SK-N-SH (cell line): ENCODE data around the gene RGS9. TPM values are rescaled to one million over a fixed set of nuclear protein-coding genes. Genes with fewer than 3 reads are reported as not detected.
A peak's percentile ranks its signal among the peaks of the same experiment; 100 is the strongest.

Experiments
- CTCF ChIP-seq: fragments of 200-600 bp; sonication (generic); IDR thresholded peaks from 2 replicates; pipeline ENCODE4 v1.6.1; 2017; ENCODE audit warnings: antibody characterized with exemption, mild to moderate bottlenecking, moderate library complexity
- ELF1 ChIP-seq: IDR thresholded peaks from 2 replicates; pipeline ENCODE4 v1.4.0; 2012
- EP300 ChIP-seq, 2 experiments: IDR thresholded peaks; 2 replicates each; pipeline versions ENCODE4 v1.4.0 to v1.6.1; 2012; ENCODE audit warnings: borderline replicate concordance in 1 of 2, low read depth in 1 of 2, low read length in 1 of 2
- EZH2phosphoT487 ChIP-seq: fragments of 200-600 bp; sonication (generic); IDR thresholded peaks from 2 replicates; pipeline ENCODE4 v1.6.1; 2017; ENCODE audit warnings: low read depth, mixed run types, mild to moderate bottlenecking, antibody characterized with exemption, moderate library complexity, borderline replicate concordance
- FOSL2 ChIP-seq: IDR thresholded peaks from 2 replicates; pipeline ENCODE4 v1.4.0; 2012; ENCODE audit warnings: low read depth, mild to moderate bottlenecking, moderate library complexity, borderline replicate concordance
- FOXJ3 ChIP-seq: sonication (generic); formaldehyde crosslinking; IDR thresholded peaks from 2 replicates; pipeline ENCODE4 v1.5.1; 2020; ENCODE audit warnings: mild to moderate bottlenecking, missing genetic modification reagents
- FOXM1 ChIP-seq: IDR thresholded peaks from 2 replicates; pipeline ENCODE4 v1.4.0; 2012; ENCODE audit warnings: low read depth, mild to moderate bottlenecking
- GATA2 ChIP-seq: sonication (generic); formaldehyde crosslinking; IDR thresholded peaks from 2 replicates; pipeline ENCODE4 v1.5.0; 2020; ENCODE audit warnings: mild to moderate bottlenecking, missing genetic modification reagents
- IRF3 ChIP-seq: fragments of 150-350 bp; IDR thresholded peaks from 2 replicates; pipeline ENCODE4 v1.6.1; 2016; ENCODE audit warnings: mild to moderate bottlenecking, low read depth, low read length
- JUND ChIP-seq: IDR thresholded peaks from 2 replicates; pipeline ENCODE4 v1.4.0; 2012
- MAX ChIP-seq: IDR thresholded peaks from 2 replicates; pipeline ENCODE4 v1.4.0; 2012; ENCODE audit warnings: low read depth
- MXI1 ChIP-seq: IDR thresholded peaks from 2 replicates; pipeline ENCODE4 v1.6.1; 2012; ENCODE audit warnings: mild to moderate bottlenecking, low read depth, low read length, improper control_type of control experiment
- NRF1 ChIP-seq: IDR thresholded peaks from 2 replicates; pipeline ENCODE4 v1.6.1; 2012; ENCODE audit warnings: low read depth, mild to moderate bottlenecking, low read length
- PBX3 ChIP-seq: IDR thresholded peaks from 2 replicates; pipeline ENCODE4; 2012
- POLR2AphosphoS5 ChIP-seq: IDR thresholded peaks from 2 replicates; pipeline ENCODE4 v1.6.1; 2012; ENCODE audit warnings: low read depth, low read length
- RAD21 ChIP-seq: IDR thresholded peaks from 2 replicates; pipeline ENCODE4 v1.6.1; 2012; ENCODE audit warnings: mild to moderate bottlenecking, low read length
- RFX5 ChIP-seq: IDR thresholded peaks from 2 replicates; pipeline ENCODE4 v1.6.1; 2012; ENCODE audit warnings: mild to moderate bottlenecking, improper control_type of control experiment, low read length
- SIN3A ChIP-seq: IDR thresholded peaks from 2 replicates; pipeline ENCODE4 v1.6.1; 2012; ENCODE audit warnings: low read depth, mild to moderate bottlenecking, low read length, moderate library complexity, borderline replicate concordance
- TEAD4 ChIP-seq: IDR thresholded peaks from 2 replicates; pipeline ENCODE4 v1.4.0; 2012; ENCODE audit warnings: mild to moderate bottlenecking, borderline replicate concordance; ENCODE audit not compliant: insufficient read depth
- USF1 ChIP-seq: IDR thresholded peaks from 2 replicates; pipeline ENCODE4 v1.4.0; 2012; ENCODE audit warnings: low read depth, borderline replicate concordance
- USF2 ChIP-seq: fragments of 150-350 bp; IDR thresholded peaks from 2 replicates; pipeline ENCODE4 v1.6.1; 2017; ENCODE audit warnings: antibody characterized with exemption, low read length, low read depth, borderline replicate concordance
- YY1 ChIP-seq: IDR thresholded peaks from 2 replicates; pipeline ENCODE4 v1.4.0; 2012; ENCODE audit warnings: low read depth, mild to moderate bottlenecking
- polyA plus RNA-seq, 3 experiments: library from polyadenylated mRNA; depleted of rRNA; stranded (reverse); fragments of >200 nt; gene quantifications; 2 replicates each; pipeline ENCODE4 v1.2.3, GENCODE V29; 2012

Gene RGS9
- polyA plus RNA-seq, 1 of the 3 experiments (the other 2 are of a cell fraction) = 1.4 TPM

- TF ChIP-seq CTCF (no peak), POLR2AphosphoS5 (peak; percentile 50; the same call in 1 of the 2 replicates), PBX3 (peak; percentile 74), RAD21 (no peak), NRF1 (no peak), RFX5 (no peak), TEAD4 (no peak; the same call in 1 of the 2 replicates), FOXJ3 (no peak), EZH2phosphoT487 (no peak), SIN3A (no peak), FOXM1 (no peak), IRF3 (no peak), USF1 (no peak), YY1 (no peak), EP300 (IDR thresholded peaks at IDR 0.05; ENCODE audit: borderline replicate concordance in 1 of 2, low read depth in 1 of 2, low read length in 1 of 2) (peak in 1 of 2 experiments; percentile 70; a peak in 1 of 4 replicates), MXI1 (no peak), FOSL2 (peak; percentile 97), MAX (no peak), GATA2 (CRISPR knock-in tag) (no peak), ELF1 (no peak), JUND (peak; percentile 94), USF2 (no peak)
Measured at GRCh38 chr17:65191811-65192740, 54.9 kb downstream of the RGS9 start (continued).
